ENCODE measurements around the gene HPGD.
"Not testable (repeated sequence)": the region's sequence is repeated elsewhere in the genome, so short reads cannot be mapped to it uniquely, and the experiment has no call there.

Gene HPGD

GRCh38 chr4:174523025-174523693, 871 bp upstream of the HPGD start:
- no peak for DNase-seq

DNA sequence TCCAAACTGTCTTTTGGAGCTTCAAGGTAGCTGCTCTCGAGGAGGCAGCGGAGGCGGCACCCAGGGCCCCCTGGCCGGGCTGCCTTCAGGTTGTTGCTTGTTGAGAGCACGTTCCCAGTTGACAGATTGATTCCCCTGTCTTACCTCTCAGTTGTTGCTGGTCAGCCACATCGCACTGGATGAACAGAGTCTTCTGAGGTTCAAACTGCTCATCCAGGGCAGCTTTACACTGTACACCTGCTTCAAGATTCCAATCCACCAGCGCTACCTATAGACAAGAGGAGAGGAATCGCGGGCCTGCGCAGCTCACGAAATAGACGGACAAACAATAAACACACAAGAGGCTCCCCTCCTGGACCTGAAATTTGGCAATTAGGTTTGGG, 497 bp downstream of the HPGD start:
- DNase-seq = no peak

GRCh38 chr4:174520660-174521059, 1.6 kb downstream of the HPGD start:
- DNase-seq = no peak

DNA sequence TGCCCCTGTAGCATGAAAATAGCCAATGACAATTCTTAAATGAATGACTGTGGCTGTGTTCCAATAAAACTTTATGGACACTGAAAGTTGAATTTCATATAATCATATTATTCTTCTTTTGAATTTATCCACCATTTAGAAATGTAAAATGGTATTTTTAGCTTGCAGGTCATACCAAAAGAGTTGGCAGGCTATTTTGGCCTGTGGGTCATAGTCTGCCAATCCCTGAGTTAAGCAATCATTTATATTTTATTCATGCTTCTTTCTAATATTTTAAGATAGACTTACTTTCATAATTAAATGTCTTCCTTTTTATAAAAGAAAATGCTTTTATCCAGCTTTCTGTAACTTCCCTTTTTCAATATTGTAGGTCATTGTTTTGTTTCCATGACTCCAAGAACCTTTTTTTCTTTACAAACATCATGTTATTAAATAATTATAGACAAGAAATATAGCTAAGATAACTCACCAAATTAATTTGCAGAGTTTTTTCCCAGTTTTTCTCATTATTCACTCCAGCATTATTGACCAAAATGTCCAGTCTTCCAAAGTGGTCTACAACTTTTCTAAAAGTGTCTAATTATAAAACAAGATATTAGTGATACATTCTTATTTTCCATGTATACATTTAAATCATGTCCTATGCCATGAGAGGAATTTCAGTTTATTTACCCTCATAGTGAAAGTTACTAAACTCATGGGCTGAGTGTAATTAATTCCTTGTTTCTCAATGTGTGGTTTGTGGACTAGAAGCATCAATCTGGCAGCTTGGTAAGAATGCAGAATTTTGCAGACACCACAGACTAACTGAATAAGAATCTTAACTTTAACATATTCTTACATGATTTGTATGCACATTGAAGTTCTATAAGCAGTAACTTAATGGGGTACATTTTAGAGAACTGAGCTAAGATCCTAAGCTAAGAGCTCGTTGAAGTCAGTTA, 4.5 kb downstream of the HPGD start:
- no peak for DNase-seq

DNA sequence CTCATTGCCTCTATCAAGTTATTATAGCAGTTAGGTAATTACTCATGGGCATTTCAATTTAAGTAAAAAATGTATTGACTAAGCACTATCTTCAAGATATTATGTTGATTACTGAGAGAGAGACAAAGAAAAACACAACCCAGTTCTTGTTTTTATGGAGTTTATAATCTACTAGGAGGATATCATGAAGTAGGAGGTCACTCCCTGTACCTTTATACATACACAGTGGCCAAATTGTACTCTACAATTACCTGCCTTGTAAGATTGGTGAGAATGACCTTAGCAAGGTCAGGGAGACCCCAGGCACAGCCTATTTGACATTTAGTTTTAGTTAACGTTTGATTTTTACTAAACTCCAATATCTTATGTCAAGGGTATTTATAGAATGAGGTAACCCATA, 5.5 kb downstream of the HPGD start:
- DNase-seq = no peak

- no peak for DNase-seq
Observed at GRCh38 chr4:174516345-174516744, 5.9 kb downstream of the HPGD start.

DNA sequence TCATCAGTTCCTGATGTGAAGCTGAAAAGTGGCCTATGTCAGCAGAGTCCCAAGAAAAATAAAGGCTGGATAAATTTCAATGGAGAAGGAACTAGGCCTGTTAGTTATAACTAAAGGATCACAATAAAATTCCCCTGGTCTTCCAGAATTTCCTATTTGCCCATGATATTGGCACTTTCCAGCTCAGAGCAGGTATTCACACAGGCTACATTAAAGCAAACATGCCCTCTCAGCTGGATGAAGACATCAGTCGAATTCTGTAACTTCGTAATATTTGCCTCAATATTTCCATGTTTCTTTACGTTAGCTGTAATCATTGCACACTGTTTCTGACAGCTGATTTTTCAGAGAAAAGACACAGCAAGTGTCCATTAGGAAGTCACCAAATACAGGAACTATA, 9.5 kb downstream of the HPGD start:
- DNase-seq = no peak

- DNase-seq = no peak
Observed at GRCh38 chr4:174505892-174506291, 16.4 kb downstream of the HPGD start.

DNA sequence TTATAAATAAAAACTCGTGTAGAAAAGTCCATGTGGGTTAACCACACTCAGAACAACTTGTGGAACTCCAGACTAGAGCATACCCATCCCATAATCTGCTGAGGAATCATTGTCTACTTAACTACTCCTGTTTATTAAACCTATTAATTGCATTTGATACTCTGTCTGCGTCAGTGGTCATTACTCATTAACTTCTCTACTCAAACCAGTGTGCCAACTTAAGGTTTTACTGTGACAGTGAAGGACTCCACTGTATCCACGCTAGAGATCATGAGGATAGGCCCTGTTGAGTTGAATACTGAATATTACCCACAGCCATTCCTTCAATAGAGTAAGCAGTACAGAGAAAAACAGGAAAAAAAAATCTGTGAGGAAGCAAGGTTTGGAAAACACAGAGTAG, 17.3 kb downstream of the HPGD start:
- no peak for DNase-seq

GRCh38 chr4:174503079-174503715, 19.1 kb downstream of the HPGD start:
- DNase-seq = no peak

DNA sequence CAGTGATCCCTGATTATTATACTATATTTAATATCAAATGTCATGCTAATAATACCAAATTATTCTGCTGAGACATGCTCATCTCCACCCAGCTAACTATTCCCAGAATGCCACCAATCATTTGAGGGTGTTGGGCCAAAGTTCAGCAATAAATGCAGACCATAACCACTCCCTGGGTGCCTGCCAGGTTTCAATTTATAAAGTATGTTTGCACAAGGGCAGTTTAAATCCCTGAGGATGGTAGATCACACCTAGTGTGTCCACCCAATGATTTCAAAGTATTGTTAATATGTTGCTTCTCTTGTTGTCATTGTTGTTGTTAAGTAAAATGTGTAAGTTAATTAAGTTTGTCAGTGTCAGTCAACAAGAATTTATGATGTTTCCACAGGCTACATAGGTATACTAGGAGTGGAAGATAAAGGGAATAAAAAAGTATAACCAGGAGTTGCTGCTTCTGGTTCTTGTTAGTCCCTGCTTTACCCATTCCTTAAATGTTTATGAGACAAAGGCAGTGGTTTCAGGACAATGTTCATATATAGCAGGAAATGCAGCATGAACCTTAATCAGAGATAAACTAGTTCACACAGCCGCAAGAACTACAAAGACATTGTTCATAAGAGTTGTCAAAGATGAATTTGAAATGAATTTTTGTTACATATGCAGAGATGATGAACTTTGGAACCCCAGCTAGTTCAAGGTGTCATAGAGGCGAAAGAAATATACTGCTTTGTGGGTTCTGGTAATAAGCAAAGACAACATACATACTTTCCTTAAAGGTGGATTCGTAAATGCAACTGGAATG, 25.5 kb downstream of the HPGD start:
- no peak for DNase-seq

DNA sequence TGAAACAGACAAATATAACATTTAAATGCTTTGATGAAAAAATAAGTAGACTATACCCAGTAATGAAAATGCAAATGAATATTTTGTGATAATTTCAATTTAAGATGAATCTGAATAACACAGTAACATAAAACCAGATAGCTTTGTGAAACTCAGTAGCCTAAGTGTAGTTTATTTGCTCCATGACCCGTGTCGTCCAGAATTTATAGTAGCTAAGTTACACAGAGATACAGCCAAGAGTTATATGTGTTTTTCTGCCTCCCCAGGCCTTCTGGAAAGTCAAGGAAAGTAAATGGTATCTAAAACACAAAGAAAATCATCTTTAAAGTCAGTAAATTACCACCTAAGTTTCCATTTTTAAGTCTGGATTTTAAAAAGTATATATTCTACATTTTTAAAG, 26.7 kb downstream of the HPGD start:
- no peak for DNase-seq

GRCh38 chr4:174494726-174495125, 27.6 kb downstream of the HPGD start:
- DNase-seq = no peak

DNA sequence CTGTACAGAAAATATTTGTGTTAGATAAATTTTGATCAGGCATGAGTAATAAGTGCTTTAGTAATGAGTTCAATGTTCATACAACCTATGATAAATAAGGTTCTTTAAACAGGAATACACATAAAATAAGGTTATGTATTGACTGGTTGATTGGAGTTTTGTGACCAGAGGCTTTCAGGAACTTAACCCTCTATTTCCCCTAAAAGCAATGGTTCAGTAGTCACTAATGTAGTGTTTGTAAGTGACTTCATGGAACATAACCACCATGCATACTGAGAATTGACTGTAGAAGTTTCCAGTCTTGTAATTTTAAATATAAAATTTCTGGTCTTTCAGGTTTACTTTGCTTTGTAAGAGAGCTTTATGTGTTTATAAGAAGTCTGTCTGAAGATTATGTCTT, 28.1 kb downstream of the HPGD start:
- no peak for DNase-seq

- DNase-seq = no peak
Observed at GRCh38 chr4:174490451-174490961, 31.8 kb downstream of the HPGD start.

DNA sequence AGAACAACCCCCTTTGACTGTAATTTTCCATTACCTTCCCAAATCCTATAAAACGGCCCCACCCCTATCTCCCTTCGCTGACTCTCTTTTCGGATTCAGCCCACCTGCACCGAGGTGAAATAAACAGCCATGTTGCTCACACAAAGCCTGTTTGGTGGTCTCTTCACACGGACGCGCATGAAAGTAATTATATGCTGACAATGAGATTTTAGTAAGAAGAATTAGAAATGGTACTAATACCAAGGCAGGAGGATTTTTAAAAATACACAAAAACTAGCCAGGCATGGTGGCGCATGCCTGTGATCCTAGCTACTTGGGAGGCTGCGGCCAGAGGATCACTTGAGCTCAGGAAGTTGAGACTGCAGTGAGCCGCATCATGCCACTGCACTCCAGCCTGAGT, 33.9 kb downstream of the HPGD start:
- not testable (repeated sequence) for DNase-seq

GRCh38 chr4:174485025-174485424, 37.3 kb downstream of the HPGD start:
- DNase-seq = no peak

- no peak for DNase-seq
Observed at GRCh38 chr4:174483792-174484191, 38.5 kb downstream of the HPGD start.

- DNase-seq = no peak
Observed at GRCh38 chr4:174479140-174479539, 43.1 kb downstream of the HPGD start.

DNA sequence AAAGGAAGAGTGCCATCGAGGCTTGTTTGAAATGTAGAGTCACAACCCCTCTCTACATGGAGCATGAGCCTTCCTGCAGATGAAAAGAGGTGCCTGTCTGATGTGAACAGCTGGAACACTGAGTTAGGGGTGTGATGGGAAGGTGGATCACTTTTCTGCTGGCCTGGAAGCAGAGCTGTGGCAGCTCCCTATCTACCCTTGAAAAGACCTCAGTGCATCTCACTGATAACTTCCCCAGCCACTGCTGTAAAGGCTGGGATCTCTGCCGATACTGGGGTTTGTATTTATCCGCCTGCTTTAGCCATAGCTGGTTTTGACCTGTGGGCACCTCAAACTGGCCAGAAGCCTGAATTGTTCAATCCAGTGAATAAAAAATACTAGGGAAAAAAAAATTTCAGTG, 46.8 kb downstream of the HPGD start:
- no peak for DNase-seq

DNA sequence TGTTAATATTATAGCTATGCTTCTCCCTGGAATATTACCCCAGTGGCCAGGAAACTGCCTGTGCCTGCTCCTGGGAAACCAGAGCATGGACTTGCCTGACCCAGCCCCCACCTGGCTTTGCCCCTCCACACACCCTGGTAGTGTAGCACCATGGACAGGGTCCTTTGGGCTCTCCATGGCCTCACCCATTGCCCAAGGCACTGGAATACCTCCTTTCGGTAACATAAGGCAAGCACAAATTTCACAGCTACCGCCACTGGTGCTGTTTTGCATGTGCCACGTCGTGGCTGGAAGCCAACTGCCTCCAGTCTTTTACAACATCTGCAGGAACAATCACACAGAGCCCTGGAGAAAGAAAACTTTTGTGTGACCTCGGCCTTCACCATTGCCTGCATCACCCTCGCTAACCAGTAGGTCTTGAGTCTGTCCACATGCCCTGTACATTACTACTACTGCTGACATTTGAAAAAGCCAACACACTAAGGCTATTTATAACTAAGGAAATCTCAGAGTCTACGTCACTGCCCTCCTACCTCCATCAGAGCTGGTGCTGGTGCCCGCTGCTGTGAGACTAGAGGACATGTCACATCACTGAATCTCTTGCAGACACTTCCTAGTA, 47.7 kb downstream of the HPGD start:
- no peak for DNase-seq

- no peak for DNase-seq
Observed at GRCh38 chr4:174467107-174467506, 55.2 kb downstream of the HPGD start.

Measured in activated effector memory CD4-positive, alpha-beta T cell treated with Interleukin-2 at 50 U/mL for 16 hours (primary cell).